Parathyroid adenoma (tissue), 2 donors: ENCODE data around the gene CDR2.

ENCODE experiments used
- H2AFZ ChIP-seq: fragments of 300-600 bp; sonication (generic); one replicate; pipeline ENCODE4 v1.7.0; 2017; ENCODE audit warnings: antibody characterized with exemption, mild to moderate bottlenecking
- H3K27ac ChIP-seq: fragments of 300-600 bp; sonication (generic); one replicate; pipeline ENCODE4 v1.7.0; 2017
- H3K27me3 ChIP-seq: fragments of 300-600 bp; sonication (generic); one replicate; pipeline ENCODE4 v1.7.0; 2017; ENCODE audit warnings: low read length; ENCODE audit not compliant: control insufficient read depth, insufficient read depth
- H3K36me3 ChIP-seq: fragments of 300-600 bp; sonication (generic); one replicate; pipeline ENCODE4 v1.7.0; 2017; ENCODE audit warnings: low read length; ENCODE audit not compliant: control insufficient read depth, insufficient read depth
- H3K4me1 ChIP-seq: fragments of 300-600 bp; sonication (generic); one replicate; pipeline ENCODE4 v1.7.0; 2017; ENCODE audit warnings: control low read depth
- H3K4me2 ChIP-seq: fragments of 300-600 bp; sonication (generic); one replicate; pipeline ENCODE4 v1.7.0; 2017; ENCODE audit warnings: low read length
- H3K4me3 ChIP-seq: fragments of 300-600 bp; sonication (generic); one replicate; pipeline ENCODE4 v1.7.0; 2017; ENCODE audit warnings: low read depth, low read length
- H3K79me2 ChIP-seq: fragments of 300-600 bp; sonication (generic); one replicate; pipeline ENCODE4 v1.7.0; 2017; ENCODE audit warnings: control low read depth
- H3K9ac ChIP-seq: fragments of 300-600 bp; sonication (generic); one replicate; pipeline ENCODE4 v1.7.0; 2017; ENCODE audit warnings: mild to moderate bottlenecking
- H3K9me3 ChIP-seq: fragments of 300-600 bp; sonication (generic); one replicate; pipeline ENCODE4 v1.7.0; 2017; ENCODE audit warnings: low read length; ENCODE audit not compliant: control insufficient read depth
- TF ChIP-seq, protein P1 (sequence below): fragments of 300-600 bp; sonication (generic); IDR thresholded peaks from one replicate; pipeline ENCODE4 v1.7.0; 2017; ENCODE audit warnings: antibody characterized with exemption, mild to moderate bottlenecking
- donor health status: primary hyperparathyroidism.

Gene CDR2

GRCh38 chr16:22322741-22323140 lies 51.7 kb downstream of the CDR2 start:
- H3K4me1 ChIP-seq = no peaks in the 10 kb centered on the region
- H3K36me3 ChIP-seq = no peaks in the 10 kb centered on the region
- no peaks in the 10 kb centered on the region for H3K9me3 ChIP-seq
- H3K4me2 ChIP-seq = no peak overlapping the region
- no peak overlapping the region for H3K9ac ChIP-seq
- H3K27me3 ChIP-seq = no peaks in the 10 kb centered on the region
- H3K79me2 ChIP-seq = peaks cover 35% of the 10 kb centered on the region
- TF ChIP-seq, protein P1, sequence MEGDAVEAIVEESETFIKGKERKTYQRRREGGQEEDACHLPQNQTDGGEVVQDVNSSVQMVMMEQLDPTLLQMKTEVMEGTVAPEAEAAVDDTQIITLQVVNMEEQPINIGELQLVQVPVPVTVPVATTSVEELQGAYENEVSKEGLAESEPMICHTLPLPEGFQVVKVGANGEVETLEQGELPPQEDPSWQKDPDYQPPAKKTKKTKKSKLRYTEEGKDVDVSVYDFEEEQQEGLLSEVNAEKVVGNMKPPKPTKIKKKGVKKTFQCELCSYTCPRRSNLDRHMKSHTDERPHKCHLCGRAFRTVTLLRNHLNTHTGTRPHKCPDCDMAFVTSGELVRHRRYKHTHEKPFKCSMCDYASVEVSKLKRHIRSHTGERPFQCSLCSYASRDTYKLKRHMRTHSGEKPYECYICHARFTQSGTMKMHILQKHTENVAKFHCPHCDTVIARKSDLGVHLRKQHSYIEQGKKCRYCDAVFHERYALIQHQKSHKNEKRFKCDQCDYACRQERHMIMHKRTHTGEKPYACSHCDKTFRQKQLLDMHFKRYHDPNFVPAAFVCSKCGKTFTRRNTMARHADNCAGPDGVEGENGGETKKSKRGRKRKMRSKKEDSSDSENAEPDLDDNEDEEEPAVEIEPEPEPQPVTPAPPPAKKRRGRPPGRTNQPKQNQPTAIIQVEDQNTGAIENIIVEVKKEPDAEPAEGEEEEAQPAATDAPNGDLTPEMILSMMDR = no peak
- no peak overlapping the region for H2AFZ ChIP-seq
- no peak overlapping the region for H3K27ac ChIP-seq
- H3K4me3 ChIP-seq = no peak overlapping the region

DNA sequence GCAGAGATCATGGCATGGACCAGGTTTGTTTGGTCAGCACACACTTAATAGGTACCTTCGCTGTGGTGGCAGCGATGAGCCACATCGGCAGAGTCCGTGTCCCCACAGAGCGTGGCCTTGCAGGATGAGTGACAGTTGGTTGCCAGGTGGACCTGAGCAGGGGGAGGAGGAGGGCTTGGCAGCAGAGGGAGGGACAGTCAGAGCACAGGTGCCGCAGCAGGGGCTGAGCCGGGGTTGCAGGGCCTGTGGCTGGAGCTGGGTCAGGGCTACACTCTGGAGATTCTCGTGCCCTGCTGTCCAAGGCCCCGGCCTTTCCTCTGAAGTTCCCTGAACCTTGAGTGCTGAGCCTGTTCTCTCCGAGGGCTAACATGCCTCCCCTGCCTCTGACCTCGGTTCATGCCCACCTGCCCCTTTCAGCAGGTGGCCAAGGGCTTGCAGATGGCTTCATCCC lies 52.4 kb downstream of the CDR2 start:
- H3K9ac ChIP-seq = no peak overlapping the region
- H3K4me2 ChIP-seq = no peak overlapping the region
- H3K36me3 ChIP-seq = no peaks in the 10 kb centered on the region
- TF ChIP-seq, protein P1 = no peak
- H3K27ac ChIP-seq = no peak overlapping the region
- H3K79me2 ChIP-seq = peaks cover 35% of the 10 kb centered on the region
- H3K4me3 ChIP-seq = no peak overlapping the region
- no peaks in the 10 kb centered on the region for H3K27me3 ChIP-seq
- H3K4me1 ChIP-seq = no peaks in the 10 kb centered on the region
- H3K9me3 ChIP-seq = no peaks in the 10 kb centered on the region
- no peak overlapping the region for H2AFZ ChIP-seq

DNA sequence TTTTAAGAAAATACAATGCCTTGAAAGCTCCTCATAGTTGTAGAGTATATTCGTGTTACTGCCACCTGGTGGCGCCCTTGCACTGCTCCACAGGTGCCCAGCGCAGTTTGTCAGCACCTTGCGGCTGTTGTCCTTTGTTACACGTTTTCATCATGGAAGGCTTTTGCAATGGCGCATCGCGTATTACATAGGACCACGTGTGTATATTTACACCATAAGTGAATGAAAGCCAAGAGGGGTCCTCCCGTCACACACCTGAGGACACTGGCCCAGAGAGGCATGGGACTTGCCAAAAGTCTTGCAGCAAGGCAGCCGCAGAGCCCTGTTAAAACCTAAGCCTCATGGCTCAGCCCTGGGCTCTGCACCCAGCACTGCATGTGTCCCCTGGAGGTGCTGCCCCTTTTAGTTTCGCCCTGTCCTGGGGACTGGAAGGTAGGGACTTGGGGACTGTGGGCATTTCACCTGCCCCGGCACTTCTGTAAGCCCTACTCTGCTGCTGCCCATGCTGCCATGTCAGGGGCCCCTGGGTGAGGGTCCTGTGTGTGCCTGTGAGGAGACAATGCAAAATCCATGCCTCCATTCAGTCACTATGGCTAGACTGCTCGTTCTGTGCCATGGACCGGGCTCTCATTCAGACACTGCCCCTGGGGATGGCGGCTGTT lies 52.9 kb downstream of the CDR2 start:
- Histone ChIP-seq H3K27me3 (no peaks in the 10 kb centered on the region), H3K9ac (no peak overlapping the region), H3K36me3 (no peaks in the 10 kb centered on the region), H3K27ac (no peak overlapping the region), H3K79me2 (peaks cover 31% of the 10 kb centered on the region), H3K4me3 (no peak overlapping the region), H3K4me2 (no peak overlapping the region), H2AFZ (no peak overlapping the region), H3K9me3 (no peaks in the 10 kb centered on the region), H3K4me1 (no peaks in the 10 kb centered on the region)
- TF ChIP-seq, protein P1 = peak; percentile 92

DNA sequence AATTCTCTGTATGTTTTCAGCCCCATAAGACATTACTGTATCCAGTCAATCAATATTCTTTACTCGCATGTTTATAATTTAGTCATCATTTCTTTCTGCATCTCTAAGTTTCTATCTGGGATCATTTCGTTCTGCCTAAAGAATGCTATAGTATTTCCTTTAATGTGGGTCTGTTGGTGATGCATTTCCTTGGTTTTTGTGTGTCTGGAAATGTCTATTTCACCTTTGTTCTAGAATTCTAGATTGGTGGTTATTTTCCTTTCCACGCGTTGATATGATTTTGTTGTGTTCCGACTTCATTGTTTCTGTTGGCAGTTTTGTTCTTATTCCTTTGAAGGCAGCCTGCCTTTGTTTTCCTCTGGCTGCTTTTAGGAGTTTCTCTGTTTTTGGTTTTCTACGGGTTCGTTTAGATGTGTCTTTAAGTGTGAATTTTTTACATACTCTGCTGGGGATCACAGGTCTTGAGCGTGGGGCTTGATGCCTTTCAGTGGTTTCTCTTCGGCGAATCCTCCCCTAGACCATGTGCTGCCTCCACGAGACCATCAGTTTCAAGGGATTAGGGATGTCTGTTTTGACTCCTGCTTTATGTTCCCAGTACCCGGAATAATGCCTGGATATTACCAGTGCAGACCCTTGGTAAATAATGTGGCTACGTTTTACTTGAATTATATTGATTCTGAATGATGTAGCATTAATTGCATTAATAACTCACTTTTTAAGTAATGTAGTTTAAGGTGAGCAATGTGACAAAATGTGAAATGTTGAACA lies 53.7 kb downstream of the CDR2 start:
- Histone ChIP-seq H3K36me3 (no peaks in the 10 kb centered on the region), H3K27me3 (no peaks in the 10 kb centered on the region), H3K9me3 (no peaks in the 10 kb centered on the region), H3K4me1 (no peaks in the 10 kb centered on the region), H3K4me3 (no peak overlapping the region), H3K27ac (no peak overlapping the region), H3K9ac (no peak overlapping the region), H3K4me2 (no peak overlapping the region), H3K79me2 (peaks cover 31% of the 10 kb centered on the region), H2AFZ (no peak overlapping the region)
- TF ChIP-seq, protein P1 = no peak
